Measurements from ENCODE around the gene C6orf89. TPM values are rescaled to one million over a fixed set of nuclear protein-coding genes. Genes with fewer than 3 reads are reported as not detected.

C6orf89 gene
- total RNA-seq, 1 experiment from 2014 or later: 13.2 TPM

DNA sequence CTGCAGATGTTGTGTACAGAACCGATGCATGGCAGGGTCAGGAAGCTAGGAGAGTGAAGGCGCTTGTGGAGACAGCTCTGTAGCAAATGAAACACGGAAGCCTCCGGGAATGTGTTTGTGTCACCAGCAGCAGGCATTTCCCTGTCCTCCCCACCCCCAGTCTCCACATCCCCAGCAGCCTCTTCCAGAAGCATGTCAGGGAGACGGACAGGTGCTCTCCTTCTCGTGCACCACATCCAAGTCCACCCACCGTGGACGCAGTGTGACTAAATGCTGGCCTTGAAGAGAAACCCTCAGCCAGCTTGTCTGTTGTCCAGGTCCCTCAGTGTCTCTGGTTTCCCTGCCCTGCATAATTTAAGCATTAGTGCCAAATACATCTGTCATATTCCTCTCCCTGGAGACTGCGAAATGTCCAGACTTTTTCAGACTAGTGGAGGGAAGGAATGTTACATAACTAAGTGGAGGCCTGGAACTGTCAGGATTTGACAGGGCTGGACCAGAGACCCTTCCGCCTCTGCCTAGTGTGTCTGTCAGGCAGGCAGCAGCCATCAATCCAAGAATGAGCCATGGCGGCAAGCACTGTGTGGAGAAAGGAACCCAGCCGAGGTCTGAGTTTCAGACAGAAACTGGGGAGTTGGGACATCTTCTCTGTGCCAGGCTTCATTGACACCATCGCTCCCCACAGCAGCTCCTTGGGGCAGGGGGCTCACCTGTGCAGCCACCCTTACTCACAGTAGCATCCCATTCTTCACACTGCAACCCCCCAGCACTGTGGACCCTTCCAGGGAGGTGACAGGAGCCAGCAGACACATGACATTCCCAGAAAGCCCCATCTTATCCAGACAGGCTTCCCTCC, 42.2 kb downstream of the C6orf89 start:
- no peak overlapping the region for H3K4me3 Mint-ChIP-seq
- ATAC-seq (no peak), DNase-seq (ENCODE audit: low spot score) (no peak)
- peaks cover 4% of the 10 kb centered on the region for H3K4me1 Mint-ChIP-seq
- H3K9me3 Mint-ChIP-seq: peaks cover 3% of the 10 kb centered on the region
- TF ChIP-seq, protein P1, sequence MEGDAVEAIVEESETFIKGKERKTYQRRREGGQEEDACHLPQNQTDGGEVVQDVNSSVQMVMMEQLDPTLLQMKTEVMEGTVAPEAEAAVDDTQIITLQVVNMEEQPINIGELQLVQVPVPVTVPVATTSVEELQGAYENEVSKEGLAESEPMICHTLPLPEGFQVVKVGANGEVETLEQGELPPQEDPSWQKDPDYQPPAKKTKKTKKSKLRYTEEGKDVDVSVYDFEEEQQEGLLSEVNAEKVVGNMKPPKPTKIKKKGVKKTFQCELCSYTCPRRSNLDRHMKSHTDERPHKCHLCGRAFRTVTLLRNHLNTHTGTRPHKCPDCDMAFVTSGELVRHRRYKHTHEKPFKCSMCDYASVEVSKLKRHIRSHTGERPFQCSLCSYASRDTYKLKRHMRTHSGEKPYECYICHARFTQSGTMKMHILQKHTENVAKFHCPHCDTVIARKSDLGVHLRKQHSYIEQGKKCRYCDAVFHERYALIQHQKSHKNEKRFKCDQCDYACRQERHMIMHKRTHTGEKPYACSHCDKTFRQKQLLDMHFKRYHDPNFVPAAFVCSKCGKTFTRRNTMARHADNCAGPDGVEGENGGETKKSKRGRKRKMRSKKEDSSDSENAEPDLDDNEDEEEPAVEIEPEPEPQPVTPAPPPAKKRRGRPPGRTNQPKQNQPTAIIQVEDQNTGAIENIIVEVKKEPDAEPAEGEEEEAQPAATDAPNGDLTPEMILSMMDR (IDR thresholded peaks at IDR 0.05): no peak
- TF ChIP-seq, protein P2, sequence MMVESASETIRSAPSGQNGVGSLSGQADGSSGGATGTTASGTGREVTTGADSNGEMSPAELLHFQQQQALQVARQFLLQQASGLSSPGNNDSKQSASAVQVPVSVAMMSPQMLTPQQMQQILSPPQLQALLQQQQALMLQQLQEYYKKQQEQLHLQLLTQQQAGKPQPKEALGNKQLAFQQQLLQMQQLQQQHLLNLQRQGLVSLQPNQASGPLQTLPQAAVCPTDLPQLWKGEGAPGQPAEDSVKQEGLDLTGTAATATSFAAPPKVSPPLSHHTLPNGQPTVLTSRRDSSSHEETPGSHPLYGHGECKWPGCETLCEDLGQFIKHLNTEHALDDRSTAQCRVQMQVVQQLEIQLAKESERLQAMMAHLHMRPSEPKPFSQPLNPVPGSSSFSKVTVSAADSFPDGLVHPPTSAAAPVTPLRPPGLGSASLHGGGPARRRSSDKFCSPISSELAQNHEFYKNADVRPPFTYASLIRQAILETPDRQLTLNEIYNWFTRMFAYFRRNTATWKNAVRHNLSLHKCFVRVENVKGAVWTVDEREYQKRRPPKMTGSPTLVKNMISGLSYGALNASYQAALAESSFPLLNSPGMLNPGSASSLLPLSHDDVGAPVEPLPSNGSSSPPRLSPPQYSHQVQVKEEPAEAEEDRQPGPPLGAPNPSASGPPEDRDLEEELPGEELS (CRISPR knock-in tag; IDR thresholded peaks at IDR 0.05): no peak
- TF ChIP-seq, protein P3, sequence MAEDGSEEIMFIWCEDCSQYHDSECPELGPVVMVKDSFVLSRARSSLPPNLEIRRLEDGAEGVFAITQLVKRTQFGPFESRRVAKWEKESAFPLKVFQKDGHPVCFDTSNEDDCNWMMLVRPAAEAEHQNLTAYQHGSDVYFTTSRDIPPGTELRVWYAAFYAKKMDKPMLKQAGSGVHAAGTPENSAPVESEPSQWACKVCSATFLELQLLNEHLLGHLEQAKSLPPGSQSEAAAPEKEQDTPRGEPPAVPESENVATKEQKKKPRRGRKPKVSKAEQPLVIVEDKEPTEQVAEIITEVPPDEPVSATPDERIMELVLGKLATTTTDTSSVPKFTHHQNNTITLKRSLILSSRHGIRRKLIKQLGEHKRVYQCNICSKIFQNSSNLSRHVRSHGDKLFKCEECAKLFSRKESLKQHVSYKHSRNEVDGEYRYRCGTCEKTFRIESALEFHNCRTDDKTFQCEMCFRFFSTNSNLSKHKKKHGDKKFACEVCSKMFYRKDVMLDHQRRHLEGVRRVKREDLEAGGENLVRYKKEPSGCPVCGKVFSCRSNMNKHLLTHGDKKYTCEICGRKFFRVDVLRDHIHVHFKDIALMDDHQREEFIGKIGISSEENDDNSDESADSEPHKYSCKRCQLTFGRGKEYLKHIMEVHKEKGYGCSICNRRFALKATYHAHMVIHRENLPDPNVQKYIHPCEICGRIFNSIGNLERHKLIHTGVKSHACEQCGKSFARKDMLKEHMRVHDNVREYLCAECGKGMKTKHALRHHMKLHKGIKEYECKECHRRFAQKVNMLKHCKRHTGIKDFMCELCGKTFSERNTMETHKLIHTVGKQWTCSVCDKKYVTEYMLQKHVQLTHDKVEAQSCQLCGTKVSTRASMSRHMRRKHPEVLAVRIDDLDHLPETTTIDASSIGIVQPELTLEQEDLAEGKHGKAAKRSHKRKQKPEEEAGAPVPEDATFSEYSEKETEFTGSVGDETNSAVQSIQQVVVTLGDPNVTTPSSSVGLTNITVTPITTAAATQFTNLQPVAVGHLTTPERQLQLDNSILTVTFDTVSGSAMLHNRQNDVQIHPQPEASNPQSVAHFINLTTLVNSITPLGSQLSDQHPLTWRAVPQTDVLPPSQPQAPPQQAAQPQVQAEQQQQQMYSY (CRISPR knock-in tag; IDR thresholded peaks at IDR 0.05): no peak
- TF ChIP-seq MXD4 (CRISPR knock-in tag; IDR thresholded peaks at IDR 0.05; ENCODE audit: borderline replicate concordance) (no peak), NFYB (CRISPR knock-in tag; conservative IDR thresholded peaks at IDR 0.05; ENCODE audit: low read depth) (no peak), GRHL2 (CRISPR knock-in tag; IDR thresholded peaks at IDR 0.05; ENCODE audit: insufficient replicate concordance, severe bottlenecking) (no peak), ZNF219 (CRISPR knock-in tag; IDR thresholded peaks at IDR 0.05; ENCODE audit: borderline replicate concordance) (no peak), ZNF121 (CRISPR knock-in tag; IDR thresholded peaks at IDR 0.05) (no peak), ESRRA (CRISPR knock-in tag; IDR thresholded peaks at IDR 0.05; ENCODE audit: borderline replicate concordance) (no peak), OVOL2 (CRISPR knock-in tag; IDR thresholded peaks at IDR 0.05; ENCODE audit: borderline replicate concordance) (no peak), PRRX2 (CRISPR knock-in tag; IDR thresholded peaks at IDR 0.05) (no peak)
- TF ChIP-seq, protein P4, sequence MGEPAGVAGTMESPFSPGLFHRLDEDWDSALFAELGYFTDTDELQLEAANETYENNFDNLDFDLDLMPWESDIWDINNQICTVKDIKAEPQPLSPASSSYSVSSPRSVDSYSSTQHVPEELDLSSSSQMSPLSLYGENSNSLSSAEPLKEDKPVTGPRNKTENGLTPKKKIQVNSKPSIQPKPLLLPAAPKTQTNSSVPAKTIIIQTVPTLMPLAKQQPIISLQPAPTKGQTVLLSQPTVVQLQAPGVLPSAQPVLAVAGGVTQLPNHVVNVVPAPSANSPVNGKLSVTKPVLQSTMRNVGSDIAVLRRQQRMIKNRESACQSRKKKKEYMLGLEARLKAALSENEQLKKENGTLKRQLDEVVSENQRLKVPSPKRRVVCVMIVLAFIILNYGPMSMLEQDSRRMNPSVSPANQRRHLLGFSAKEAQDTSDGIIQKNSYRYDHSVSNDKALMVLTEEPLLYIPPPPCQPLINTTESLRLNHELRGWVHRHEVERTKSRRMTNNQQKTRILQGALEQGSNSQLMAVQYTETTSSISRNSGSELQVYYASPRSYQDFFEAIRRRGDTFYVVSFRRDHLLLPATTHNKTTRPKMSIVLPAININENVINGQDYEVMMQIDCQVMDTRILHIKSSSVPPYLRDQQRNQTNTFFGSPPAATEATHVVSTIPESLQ (CRISPR knock-in tag; IDR thresholded peaks at IDR 0.05): no peak
- TF ChIP-seq, protein P5, sequence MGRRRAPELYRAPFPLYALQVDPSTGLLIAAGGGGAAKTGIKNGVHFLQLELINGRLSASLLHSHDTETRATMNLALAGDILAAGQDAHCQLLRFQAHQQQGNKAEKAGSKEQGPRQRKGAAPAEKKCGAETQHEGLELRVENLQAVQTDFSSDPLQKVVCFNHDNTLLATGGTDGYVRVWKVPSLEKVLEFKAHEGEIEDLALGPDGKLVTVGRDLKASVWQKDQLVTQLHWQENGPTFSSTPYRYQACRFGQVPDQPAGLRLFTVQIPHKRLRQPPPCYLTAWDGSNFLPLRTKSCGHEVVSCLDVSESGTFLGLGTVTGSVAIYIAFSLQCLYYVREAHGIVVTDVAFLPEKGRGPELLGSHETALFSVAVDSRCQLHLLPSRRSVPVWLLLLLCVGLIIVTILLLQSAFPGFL (CRISPR knock-in tag; IDR thresholded peaks at IDR 0.05; ENCODE audit: borderline replicate concordance): no peak
- TF ChIP-seq, protein P6, sequence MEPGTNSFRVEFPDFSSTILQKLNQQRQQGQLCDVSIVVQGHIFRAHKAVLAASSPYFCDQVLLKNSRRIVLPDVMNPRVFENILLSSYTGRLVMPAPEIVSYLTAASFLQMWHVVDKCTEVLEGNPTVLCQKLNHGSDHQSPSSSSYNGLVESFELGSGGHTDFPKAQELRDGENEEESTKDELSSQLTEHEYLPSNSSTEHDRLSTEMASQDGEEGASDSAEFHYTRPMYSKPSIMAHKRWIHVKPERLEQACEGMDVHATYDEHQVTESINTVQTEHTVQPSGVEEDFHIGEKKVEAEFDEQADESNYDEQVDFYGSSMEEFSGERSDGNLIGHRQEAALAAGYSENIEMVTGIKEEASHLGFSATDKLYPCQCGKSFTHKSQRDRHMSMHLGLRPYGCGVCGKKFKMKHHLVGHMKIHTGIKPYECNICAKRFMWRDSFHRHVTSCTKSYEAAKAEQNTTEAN (CRISPR knock-in tag; IDR thresholded peaks at IDR 0.05): no peak
- TF ChIP-seq, protein P7, sequence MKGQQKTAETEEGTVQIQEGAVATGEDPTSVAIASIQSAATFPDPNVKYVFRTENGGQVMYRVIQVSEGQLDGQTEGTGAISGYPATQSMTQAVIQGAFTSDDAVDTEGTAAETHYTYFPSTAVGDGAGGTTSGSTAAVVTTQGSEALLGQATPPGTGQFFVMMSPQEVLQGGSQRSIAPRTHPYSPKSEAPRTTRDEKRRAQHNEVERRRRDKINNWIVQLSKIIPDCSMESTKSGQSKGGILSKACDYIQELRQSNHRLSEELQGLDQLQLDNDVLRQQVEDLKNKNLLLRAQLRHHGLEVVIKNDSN (CRISPR knock-in tag; IDR thresholded peaks at IDR 0.05): no peak
- TF ChIP-seq, protein P8, sequence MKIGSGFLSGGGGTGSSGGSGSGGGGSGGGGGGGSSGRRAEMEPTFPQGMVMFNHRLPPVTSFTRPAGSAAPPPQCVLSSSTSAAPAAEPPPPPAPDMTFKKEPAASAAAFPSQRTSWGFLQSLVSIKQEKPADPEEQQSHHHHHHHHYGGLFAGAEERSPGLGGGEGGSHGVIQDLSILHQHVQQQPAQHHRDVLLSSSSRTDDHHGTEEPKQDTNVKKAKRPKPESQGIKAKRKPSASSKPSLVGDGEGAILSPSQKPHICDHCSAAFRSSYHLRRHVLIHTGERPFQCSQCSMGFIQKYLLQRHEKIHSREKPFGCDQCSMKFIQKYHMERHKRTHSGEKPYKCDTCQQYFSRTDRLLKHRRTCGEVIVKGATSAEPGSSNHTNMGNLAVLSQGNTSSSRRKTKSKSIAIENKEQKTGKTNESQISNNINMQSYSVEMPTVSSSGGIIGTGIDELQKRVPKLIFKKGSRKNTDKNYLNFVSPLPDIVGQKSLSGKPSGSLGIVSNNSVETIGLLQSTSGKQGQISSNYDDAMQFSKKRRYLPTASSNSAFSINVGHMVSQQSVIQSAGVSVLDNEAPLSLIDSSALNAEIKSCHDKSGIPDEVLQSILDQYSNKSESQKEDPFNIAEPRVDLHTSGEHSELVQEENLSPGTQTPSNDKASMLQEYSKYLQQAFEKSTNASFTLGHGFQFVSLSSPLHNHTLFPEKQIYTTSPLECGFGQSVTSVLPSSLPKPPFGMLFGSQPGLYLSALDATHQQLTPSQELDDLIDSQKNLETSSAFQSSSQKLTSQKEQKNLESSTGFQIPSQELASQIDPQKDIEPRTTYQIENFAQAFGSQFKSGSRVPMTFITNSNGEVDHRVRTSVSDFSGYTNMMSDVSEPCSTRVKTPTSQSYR (CRISPR knock-in tag; IDR thresholded peaks at IDR 0.05): no peak
- TF ChIP-seq, protein P9, sequence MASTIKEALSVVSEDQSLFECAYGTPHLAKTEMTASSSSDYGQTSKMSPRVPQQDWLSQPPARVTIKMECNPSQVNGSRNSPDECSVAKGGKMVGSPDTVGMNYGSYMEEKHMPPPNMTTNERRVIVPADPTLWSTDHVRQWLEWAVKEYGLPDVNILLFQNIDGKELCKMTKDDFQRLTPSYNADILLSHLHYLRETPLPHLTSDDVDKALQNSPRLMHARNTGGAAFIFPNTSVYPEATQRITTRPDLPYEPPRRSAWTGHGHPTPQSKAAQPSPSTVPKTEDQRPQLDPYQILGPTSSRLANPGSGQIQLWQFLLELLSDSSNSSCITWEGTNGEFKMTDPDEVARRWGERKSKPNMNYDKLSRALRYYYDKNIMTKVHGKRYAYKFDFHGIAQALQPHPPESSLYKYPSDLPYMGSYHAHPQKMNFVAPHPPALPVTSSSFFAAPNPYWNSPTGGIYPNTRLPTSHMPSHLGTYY (CRISPR knock-in tag; IDR thresholded peaks at IDR 0.05): no peak
- no peaks in the 10 kb centered on the region for H3K27me3 Mint-ChIP-seq (ENCODE audit: low read depth)
- H3K36me3 Mint-ChIP-seq: no peaks in the 10 kb centered on the region
- CTCF ChIA-PET: interaction anchor here (1.0 to 2.0 kb wide), 5 partner anchors 9 to 162 kb away, joined by 4 to 6 read pairs (median 4); no protein-coding TSS in a partner anchor
- no peak overlapping the region; the same call in 1 of the 2 replicates for H3K27ac Mint-ChIP-seq
- POLR2A ChIA-PET: no interaction called here

Data from WTC11 (cell line).